Stimulated activated CD4-positive, alpha-beta T cell treated with anti-CD3 and anti-CD28 coated beads, Interleukin-1b, Interleukin-23, amount 100 ng/mL, for 24 hours (primary cell): ENCODE results near the gene ACTRT2.

Source experiments
- DNase-seq, 4 experiments: peaks; one replicate each; pipeline ENCODE4 v3.0.0-alpha.2; 2020; ENCODE audit warnings: low read depth in 4 of 4, low spot score in 1 of 4

ACTRT2 gene

GRCh38 chr1:3031401-3032221 is 10.3 kb downstream of the ACTRT2 start:
- no peak for DNase-seq

- DNase-seq = no peak
Observed at GRCh38 chr1:3032371-3033039, 11.2 kb downstream of the ACTRT2 start.

- peak in 1 of 4 experiments; percentile 21 for DNase-seq
Observed at GRCh38 chr1:3033040-3033789, 11.9 kb downstream of the ACTRT2 start.

GRCh38 chr1:3033790-3034090 is 12.5 kb downstream of the ACTRT2 start:
- no peak for DNase-seq

- no peak for DNase-seq
Observed at GRCh38 chr1:3034162-3034561, 12.9 kb downstream of the ACTRT2 start.

- no peak for DNase-seq
Observed at GRCh38 chr1:3034728-3035562, 13.7 kb downstream of the ACTRT2 start.

GRCh38 chr1:3035563-3036446 is 14.5 kb downstream of the ACTRT2 start:
- DNase-seq = no peak

- no peak for DNase-seq
Observed at GRCh38 chr1:3036447-3037280, 15.4 kb downstream of the ACTRT2 start.

GRCh38 chr1:3037281-3038040 is 16.2 kb downstream of the ACTRT2 start:
- DNase-seq = no peak

GRCh38 chr1:3038113-3038551 is 16.9 kb downstream of the ACTRT2 start:
- DNase-seq = no peak

GRCh38 chr1:3038571-3039181 is 17.4 kb downstream of the ACTRT2 start:
- DNase-seq = no peak

GRCh38 chr1:3040004-3040403 is 18.7 kb downstream of the ACTRT2 start:
- DNase-seq = no peak

GRCh38 chr1:3042481-3042880 is 21.2 kb downstream of the ACTRT2 start:
- no peak for DNase-seq

- no peak for DNase-seq
Observed at GRCh38 chr1:3049164-3049563, 27.9 kb downstream of the ACTRT2 start.

GRCh38 chr1:3049905-3050304 is 28.6 kb downstream of the ACTRT2 start:
- DNase-seq = no peak

- DNase-seq = no peak
Observed at GRCh38 chr1:3050603-3051002, 29.3 kb downstream of the ACTRT2 start.

- DNase-seq = no peak
Observed at GRCh38 chr1:3051270-3052268, 30.3 kb downstream of the ACTRT2 start.
